ENCODE measurements around the gene BDH1.
"Not testable (repeated sequence)": the region's sequence is repeated elsewhere in the genome, so short reads cannot be mapped to it uniquely, and the experiment has no call there.

Gene BDH1

GRCh38 chr3:197482001-197482400 lies 73.8 kb downstream of the BDH1 start:
- DNase-seq, result no peak

- no peak for DNase-seq
Observed at GRCh38 chr3:197480320-197480719, 75.4 kb downstream of the BDH1 start.

DNA sequence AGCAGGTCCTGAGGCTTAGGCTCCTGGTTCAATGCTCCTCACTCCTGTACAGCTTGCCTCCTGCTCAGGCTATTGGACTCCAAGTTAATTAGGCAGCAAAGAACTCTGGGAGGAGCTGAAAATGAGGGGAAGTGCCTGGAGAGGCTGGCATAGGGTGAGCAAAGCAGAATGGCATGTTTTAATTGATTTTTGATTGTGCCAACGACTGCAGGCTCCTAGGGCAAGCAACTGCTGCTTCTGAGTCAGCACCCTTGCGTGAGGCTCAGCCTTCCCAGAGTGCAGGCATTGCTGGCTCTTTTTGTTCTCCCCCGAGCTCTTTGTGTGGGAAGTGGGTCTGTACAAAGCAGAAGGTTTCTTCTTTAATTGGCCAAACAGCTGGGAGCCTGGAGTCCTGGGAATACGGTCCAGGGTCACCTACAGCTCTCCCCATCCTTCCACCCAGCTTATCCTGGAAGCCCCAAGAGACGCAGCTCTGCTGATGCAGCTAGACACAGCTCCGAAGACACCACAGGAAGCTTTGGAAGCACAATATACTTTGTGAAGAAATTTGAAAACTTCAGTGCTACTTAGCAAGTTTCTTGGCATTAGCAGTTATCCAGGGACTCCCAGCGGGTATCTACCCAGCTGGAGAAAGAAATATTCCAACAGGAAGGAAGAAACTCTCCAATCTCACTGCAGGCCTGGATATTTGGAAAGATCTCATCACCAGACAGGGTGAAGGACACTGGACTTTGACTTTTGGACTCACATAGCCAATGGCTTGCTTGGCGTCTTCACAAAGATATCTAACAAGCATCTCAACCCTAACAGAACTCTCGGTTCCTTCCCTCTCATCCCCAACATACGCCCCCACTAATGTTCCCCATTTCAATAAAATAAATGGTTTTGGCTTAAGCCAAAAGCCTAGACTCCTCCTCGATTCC lies 76.8 kb downstream of the BDH1 start:
- DNase-seq, result peak; percentile 40

- DNase-seq, result not testable (repeated sequence)
Observed at GRCh38 chr3:197477816-197478215, 78.0 kb downstream of the BDH1 start.

DNA sequence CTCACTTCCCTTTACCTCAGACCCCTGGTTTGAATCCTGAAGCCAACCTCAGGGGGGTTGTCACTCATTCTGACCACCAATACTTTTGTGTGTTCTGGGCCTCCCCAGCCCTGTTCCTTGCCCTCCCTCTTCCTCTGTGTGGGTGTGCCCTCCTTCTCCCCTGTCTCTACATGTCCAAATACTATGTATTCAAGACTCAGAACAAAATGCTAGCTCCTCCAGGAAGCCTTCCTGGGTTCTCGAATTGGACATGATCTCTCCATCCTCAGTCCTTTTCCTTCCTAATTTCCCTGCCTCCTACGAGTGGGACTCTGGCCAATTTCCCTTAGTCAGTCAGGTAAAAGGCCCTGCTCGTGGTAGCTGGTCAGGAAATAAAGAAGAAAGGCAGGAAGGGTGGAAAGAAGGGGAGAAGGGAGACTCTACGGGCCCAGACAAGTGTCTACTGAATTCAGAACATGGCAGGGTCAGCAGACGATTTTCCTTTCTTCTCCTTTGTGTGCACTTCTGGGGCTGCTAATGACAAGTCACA lies 79.7 kb downstream of the BDH1 start:
- DNase-seq, result no peak

DNA sequence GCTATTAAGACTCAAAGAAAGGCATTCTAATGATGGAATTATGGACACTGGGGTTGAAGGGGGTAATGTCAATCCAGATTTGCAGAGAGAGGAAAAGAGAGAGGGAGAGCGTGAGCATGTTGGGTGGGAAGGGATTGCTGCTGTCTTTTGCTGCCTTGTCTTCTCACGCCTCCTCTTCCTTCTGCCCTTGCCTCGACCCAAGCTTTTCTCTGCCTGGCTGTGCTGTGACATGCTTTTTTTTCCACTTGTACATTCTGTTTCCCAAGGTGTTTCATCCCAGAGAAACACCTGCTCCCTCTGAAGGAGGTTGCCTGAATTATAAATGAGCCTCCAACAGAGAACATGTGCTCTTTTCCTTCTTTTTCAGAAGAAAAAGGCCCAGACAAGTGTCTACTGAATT lies 80.3 kb downstream of the BDH1 start:
- DNase-seq, result no peak

GRCh38 chr3:197472151-197472550 lies 83.6 kb downstream of the BDH1 start:
- no peak for DNase-seq

DNA sequence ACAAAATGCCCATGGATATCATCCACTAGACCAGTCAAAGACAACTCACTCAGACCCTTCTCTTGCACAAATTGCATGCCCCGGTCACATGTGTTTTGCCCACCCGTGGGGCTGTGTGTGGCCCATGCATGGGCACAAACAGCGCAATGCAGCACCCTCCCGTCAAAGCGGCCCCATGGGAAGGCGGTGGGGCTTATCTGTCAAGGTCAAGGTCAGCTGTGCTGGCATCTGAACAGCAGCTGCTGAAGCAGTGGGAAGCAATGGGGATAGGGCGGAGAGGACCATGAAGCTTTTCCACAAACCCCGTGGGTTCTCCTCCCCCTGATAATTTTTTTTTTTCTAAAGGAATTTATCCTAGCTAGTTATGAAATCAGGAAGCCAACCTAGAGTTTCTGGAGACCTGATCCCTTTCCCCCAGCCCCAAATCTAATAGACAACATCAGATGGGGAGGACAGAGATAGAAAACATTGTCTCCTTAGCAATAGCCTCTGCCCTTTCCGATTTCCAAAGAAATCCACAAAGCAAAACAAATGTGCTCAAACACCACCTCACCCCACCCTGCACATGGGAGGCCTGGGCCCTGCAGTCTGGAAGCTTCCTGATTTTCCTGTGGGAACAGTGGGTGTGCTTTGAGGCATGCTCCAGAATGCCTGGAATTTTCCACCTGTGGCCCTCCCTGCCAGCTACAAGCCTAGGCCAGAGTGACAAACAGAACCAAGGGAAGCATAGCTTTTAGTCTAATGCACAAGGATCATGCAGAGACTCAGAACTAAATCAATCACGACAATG lies 84.4 kb downstream of the BDH1 start:
- DNase-seq, result no peak

DNA sequence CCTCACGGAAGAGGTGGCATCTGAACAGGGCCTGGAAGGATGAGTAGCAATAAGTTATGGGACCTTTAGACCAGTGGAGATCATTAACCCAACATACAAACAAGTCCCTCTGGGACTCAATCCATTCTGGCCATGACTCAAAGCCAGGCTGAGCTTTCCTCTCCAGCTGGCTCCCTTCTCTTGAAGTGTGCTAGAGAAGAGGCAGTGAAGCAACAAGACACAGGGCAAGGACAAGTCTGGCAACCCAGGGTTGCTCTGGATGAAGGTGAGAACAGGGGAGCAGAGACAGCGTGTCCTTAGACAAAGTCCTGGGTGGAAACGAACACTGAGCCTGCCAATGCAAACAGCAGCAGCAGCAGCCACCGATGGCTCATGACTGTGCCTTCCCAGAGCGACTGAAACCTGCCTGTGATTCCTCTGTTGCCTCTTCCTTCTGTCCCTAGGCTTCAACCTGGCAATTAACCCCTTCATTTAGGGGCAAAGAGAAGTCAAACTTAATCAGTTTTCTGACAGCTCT lies 86.8 kb downstream of the BDH1 start:
- no peak for DNase-seq

GRCh38 chr3:197468167-197468566 lies 87.6 kb downstream of the BDH1 start:
- DNase-seq, result no peak

DNA sequence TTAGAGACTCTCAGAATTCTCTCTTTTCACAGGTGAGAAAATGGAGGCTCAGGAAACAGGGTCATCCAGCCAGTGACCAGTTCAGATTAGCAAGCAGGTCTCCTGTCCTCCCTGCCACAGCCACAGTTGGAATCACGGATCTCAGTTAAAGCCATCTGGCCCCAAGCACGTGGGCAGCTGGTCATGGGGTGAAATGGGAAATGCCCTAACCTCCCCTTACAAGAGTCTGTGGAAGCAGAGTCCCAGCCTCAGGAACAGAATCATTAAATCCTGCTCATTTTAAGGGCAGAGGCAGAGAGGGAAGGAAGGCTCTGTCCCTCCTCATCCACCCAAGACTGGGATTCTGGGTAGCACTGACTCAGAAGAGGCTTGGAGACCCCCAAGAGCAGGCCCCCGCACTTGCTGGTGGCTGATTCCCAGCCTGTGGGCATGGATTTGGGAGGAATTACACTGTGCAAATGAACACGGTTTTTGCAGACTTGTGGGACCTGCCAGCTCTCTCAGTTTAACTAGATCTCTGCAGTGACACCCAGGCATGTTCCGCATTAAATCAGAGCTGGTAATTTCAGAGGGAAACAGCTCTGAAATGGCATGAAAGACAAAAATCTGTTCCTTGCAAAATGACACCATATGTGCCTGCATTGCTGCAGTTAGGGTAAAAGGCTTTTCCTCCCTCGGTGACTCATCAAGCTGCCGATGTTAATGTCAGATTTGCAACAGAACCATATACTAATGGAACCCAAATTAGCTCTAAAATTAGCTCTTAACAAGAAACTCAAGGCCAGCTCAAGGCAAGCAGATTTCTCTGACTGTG lies 89.0 kb downstream of the BDH1 start:
- no peak for DNase-seq

GRCh38 chr3:197465996-197466549 lies 89.7 kb downstream of the BDH1 start:
- DNase-seq, result no peak

DNA sequence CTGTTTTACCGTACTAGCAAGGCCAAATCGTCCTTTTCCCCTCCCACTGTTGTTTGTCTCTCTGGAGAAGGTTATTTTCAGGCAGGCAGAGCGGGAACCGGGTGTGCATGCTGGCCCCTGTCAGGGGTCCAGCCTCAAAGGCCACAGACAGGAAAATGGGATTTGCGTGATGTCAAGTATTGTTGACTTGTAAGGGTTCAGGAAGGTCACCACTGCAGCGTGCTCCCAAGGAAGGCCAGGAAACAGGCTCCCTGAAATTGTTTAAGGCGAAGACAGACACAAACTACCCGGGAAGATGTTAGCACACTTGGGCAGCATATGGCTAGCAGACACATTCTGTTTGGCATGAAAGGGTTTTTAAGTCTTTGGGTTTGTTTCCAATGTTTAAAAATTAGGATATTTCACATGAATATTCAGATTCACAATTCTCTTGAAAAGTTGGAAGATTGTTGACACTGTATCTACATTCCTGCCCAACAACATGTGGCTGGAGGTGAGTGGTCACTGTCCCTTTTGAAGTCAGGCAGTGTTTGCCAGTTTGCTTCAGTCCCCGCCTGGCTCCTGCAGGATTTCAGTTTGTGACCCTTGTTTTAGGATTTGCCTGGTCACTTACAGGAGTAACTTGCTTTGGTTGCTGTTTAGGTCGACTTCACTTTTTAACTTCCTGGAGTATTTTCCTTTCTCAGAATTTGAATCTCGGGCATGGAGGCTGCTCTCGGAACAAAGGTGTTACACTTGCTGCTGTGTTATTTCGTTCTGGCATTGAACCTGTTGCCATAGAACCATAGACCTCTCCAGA lies 90.4 kb downstream of the BDH1 start:
- no peak for DNase-seq

DNA sequence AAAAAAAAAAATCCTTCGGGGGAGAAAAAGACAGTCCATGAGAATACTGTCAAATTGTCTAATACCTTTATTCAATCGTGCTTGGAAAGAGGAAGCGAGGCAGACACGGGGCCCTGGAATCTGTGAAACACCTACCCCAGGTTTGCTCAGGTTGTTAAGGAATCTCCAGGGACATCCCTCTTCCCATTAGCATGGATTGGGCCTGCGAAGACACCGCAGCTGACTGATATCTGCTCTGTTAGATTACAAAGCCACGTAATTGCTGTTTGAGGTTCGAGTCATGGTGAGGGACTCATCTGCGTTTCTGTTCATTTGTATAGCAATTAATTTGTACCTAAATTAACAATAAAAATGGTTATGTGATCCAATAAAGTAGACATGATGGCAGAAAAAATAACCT lies 91.0 kb downstream of the BDH1 start:
- no peak for DNase-seq

DNA sequence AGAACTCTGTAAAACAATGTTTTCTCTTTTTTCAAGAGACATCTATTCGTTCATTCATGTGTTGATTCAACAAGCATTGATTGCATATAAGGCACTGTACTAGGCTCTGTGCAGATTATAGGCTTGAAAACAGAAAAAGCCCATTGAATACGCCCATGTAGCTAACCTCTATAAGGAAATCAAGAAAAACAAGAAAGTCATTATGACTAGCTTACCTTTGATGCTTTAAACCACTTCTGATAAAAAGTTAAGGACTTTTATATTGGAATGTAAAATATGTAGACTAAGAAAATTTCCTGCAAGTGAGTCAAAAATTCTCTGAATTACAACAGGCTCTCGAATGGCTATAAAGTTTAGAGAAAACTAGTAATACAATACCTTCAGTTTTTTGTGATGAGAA lies 92.5 kb downstream of the BDH1 start:
- DNase-seq, result no peak

GRCh38 chr3:197462808-197463207 lies 93.0 kb downstream of the BDH1 start:
- no peak for DNase-seq

DNA sequence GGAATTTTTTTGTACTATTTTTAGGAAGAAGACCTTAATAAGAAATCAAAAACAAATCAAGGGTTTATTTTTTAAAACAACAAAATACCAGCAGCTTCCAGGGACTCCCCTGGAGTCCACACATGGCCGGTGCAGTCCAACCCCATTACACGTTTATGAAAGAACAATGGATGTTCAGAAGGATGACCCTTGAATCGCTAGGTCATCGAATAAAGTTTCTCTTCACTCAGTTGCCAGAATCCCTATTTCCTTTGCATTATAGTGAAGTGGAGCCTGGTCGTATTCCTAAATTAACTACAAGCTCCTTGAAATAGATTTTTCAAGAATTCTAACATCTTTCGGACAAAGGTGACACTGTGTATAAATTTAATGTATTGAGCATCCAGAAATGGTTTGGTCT lies 95.1 kb downstream of the BDH1 start:
- DNase-seq, result no peak

DNA sequence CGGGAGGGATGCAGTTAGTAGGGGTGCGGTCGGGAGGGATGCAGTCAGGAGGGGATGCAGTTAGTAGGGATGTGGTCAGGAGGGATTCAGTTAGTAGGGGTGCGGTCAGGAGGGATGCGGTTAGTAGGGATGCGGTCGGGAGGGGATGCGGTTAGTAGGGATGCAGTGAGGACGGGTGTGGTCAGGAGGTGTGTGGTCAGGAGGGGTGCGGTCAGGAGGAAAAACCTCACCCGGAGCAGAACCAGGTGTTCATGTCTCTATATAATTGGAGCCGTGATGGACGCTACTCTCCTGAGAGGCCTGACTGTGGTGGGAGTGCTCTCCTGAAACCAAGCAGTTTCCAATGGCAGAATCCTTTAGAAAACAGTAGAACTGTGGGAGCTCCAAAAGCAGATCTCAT lies 95.8 kb downstream of the BDH1 start:
- no peak for DNase-seq

All from NCI-H1436 treated with DMSO at 0.1 percent for 48 hours (cell line).